A673 (cell line): ENCODE results near the gene ELOVL5.

Source experiments
- EZH2 ChIP-seq: fragments of 200-600 bp; sonication (generic); IDR thresholded peaks from 2 replicates; pipeline ENCODE4 v1.6.1; 2017; ENCODE audit warnings: borderline replicate concordance, low read depth, mild to moderate bottlenecking, mixed read lengths, antibody characterized with exemption, low read length; ENCODE audit not compliant: poor library complexity, severe bottlenecking
- TF ChIP-seq, protein P1 (sequence below): fragments of 300-800, 200-600 bp; sonication (generic); conservative IDR thresholded peaks from 2 replicates; pipeline ENCODE4 v1.5.1; 2017; ENCODE audit warnings: low read depth, mild to moderate bottlenecking, antibody characterized with exemption, low read length, moderate library complexity, mixed read lengths

DNA sequence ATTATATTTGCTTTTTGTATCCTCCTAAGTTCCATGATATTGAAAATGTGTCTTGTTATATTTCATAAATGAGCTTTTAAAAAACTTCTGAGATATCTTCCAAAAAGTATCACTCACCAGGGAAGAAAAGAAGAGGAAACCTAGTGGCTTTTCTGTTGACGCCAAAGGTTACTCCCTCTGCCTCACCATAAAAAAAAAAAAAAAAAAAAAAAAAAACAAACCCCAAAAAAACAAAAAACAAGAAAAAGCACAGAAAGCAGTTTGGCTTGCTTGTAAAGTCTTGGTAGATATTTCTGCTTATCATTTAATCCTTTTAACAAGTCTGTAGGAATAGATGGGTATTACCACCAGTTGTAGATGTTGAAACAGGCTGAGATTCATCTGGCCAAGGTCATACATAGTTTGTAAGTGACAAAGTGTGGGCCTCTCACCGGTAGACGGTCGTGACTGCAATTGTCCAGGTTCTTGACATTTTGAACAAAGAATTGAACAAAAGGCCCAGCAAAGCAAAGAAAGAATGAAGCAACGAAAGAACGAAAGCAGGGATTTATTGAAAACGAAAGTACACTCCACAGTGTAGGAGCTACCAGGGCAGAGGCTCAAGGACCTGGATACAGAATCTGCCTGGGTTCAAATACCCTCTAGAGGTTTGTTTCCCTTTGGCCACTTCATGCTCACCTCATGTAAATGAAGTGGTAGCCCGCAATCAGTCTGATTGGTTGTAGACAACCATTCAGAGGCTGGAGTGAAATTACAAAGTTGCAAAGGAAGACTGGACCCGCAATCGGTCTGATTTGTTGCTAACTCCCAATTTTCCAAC, 11.6 kb upstream of the ELOVL5 start:
- TF ChIP-seq, protein P1, sequence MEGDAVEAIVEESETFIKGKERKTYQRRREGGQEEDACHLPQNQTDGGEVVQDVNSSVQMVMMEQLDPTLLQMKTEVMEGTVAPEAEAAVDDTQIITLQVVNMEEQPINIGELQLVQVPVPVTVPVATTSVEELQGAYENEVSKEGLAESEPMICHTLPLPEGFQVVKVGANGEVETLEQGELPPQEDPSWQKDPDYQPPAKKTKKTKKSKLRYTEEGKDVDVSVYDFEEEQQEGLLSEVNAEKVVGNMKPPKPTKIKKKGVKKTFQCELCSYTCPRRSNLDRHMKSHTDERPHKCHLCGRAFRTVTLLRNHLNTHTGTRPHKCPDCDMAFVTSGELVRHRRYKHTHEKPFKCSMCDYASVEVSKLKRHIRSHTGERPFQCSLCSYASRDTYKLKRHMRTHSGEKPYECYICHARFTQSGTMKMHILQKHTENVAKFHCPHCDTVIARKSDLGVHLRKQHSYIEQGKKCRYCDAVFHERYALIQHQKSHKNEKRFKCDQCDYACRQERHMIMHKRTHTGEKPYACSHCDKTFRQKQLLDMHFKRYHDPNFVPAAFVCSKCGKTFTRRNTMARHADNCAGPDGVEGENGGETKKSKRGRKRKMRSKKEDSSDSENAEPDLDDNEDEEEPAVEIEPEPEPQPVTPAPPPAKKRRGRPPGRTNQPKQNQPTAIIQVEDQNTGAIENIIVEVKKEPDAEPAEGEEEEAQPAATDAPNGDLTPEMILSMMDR: no peak
- no peak for TF ChIP-seq EZH2
